Measurements from ENCODE around the gene PLA2G4C. TPM values are rescaled to one million over a fixed set of nuclear protein-coding genes. Genes with fewer than 3 reads are reported as not detected.

Gene PLA2G4C
- total and polyA plus RNA-seq, 2 of the 8 experiments (the other 6 are each of a cell fraction or from before 2014, with no cell fraction given): 14.9 to 20.5 TPM

- no peak for TF ChIP-seq CTBP2 (IDR thresholded peaks at IDR 0.05; ENCODE audit: borderline replicate concordance, insufficient read depth, insufficient read length, low read length)
- no peak for TF ChIP-seq KDM4A (IDR thresholded peaks at IDR 0.05; ENCODE audit: low read depth, low read length, severe bottlenecking)
- TF ChIP-seq BRCA1 (IDR thresholded peaks at IDR 0.05; ENCODE audit: low read depth, low read length): no peak
- TF ChIP-seq EGR1 (IDR thresholded peaks at IDR 0.05; ENCODE audit: borderline replicate concordance, low read depth, low read length): no peak
- TF ChIP-seq CHD7 (IDR thresholded peaks at IDR 0.05; ENCODE audit: insufficient replicate concordance, low read length): no peak
- peak in 1 of 2 experiments; percentile 32; a peak in 1 of 3 replicates for TF ChIP-seq POLR2A (IDR thresholded peaks at IDR 0.05; ENCODE audit: control extremely low read depth in 1 of 2, low read depth in 2 of 2, low read length in 2 of 2)
- TF ChIP-seq RXRA (IDR thresholded peaks at IDR 0.05; ENCODE audit: insufficient read depth, low read depth, low read length): no peak
- TF ChIP-seq HDAC6 (IDR thresholded peaks at IDR 0.05; ENCODE audit: low read depth, low read length): no peak
- TF ChIP-seq EP300 (IDR thresholded peaks at IDR 0.05; ENCODE audit: borderline replicate concordance in 1 of 2, low read depth in 2 of 2, low read length in 2 of 2): no peak; a peak in 1 of 3 replicates
Observed at GRCh38 chr19:48061401-48062344, 48.9 kb downstream of the PLA2G4C start (continued).
